Astrocyte (in vitro differentiated cells and primary cell): ENCODE measurements around the gene TRIM41.

Source experiments
- EZH2 ChIP-seq: IDR thresholded peaks from 2 replicates; pipeline ENCODE4 v1.6.1; 2012; ENCODE audit warnings: mild to moderate bottlenecking, low read length, inconsistent platforms; ENCODE audit not compliant: insufficient read depth
- TF ChIP-seq, protein P1 (sequence below): IDR thresholded peaks from 2 replicates; pipeline ENCODE4 v1.5.1; 2011; ENCODE audit warnings: low read depth, mild to moderate bottlenecking, inconsistent platforms, low read length, moderate library complexity; ENCODE audit not compliant: insufficient read depth

DNA sequence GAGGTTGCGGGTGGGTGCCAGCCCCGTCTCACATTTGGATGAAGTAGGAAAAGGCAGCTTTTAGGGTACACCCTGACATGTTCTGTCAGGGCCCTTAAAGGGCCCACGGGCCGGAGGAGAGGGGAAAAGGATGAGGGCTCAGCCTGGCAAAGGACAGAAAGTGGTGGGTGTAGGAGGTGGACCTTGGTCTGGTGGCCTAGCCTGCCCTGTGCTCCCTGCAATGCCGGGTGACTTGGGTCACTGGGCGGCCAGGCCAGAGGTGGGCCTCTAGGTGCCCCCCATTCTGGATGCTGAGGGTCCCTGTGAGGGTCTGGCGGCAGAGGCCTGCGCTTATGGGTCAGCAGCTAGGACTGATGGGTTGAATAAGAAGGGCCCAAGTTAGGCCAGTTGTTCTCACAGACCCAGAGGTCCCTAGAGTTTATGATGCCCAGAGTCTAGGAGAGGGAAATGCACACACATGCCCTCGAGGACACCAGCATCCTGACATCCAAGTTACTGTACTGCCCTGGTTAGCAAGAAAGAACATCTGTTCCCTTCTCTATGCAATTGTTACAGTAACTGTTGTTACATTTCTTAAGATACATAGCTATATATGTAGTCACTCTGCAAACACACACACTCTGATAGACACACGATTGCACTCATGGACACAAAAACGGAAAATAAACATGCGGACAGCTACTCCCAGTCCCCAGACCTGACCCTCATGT, 30.6 kb upstream of the TRIM41 start:
- no peak for TF ChIP-seq EZH2
- TF ChIP-seq, protein P1, sequence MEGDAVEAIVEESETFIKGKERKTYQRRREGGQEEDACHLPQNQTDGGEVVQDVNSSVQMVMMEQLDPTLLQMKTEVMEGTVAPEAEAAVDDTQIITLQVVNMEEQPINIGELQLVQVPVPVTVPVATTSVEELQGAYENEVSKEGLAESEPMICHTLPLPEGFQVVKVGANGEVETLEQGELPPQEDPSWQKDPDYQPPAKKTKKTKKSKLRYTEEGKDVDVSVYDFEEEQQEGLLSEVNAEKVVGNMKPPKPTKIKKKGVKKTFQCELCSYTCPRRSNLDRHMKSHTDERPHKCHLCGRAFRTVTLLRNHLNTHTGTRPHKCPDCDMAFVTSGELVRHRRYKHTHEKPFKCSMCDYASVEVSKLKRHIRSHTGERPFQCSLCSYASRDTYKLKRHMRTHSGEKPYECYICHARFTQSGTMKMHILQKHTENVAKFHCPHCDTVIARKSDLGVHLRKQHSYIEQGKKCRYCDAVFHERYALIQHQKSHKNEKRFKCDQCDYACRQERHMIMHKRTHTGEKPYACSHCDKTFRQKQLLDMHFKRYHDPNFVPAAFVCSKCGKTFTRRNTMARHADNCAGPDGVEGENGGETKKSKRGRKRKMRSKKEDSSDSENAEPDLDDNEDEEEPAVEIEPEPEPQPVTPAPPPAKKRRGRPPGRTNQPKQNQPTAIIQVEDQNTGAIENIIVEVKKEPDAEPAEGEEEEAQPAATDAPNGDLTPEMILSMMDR, result no peak
